HG03354 (cell line): ENCODE data around the gene SART1.
"Not testable (repeated sequence)": the region's sequence is repeated elsewhere in the genome, so short reads cannot be mapped to it uniquely, and the experiment has no call there.

Experiments used
- ATAC-seq: cut with Tn5 transposase; IDR thresholded peaks from one replicate; pipeline ENCODE4 v1.9.1; 2021; ENCODE audit warnings: mild to moderate bottlenecking; ENCODE audit not compliant: unreplicated experiment, poor library complexity, severe bottlenecking

SART1 gene

GRCh38 chr11:65928667-65929066 is 32.9 kb upstream of the SART1 start:
- ATAC-seq, result no peak

GRCh38 chr11:65931773-65932557 is 29.6 kb upstream of the SART1 start:
- ATAC-seq, result no peak

- ATAC-seq, result no peak
These were observed 29.0 kb upstream of the SART1 start for GRCh38 chr11:65932558-65932919.

GRCh38 chr11:65934014-65934413 is 27.5 kb upstream of the SART1 start:
- no peak for ATAC-seq

- ATAC-seq, result no peak
These were observed 23.8 kb upstream of the SART1 start for GRCh38 chr11:65937766-65938165.

- no peak for ATAC-seq
These were observed 19.7 kb upstream of the SART1 start for GRCh38 chr11:65941720-65942310.

- ATAC-seq, result no peak
These were observed 19.0 kb upstream of the SART1 start for GRCh38 chr11:65942531-65942930.

GRCh38 chr11:65944191-65944590 is 17.3 kb upstream of the SART1 start:
- ATAC-seq, result no peak

- no peak for ATAC-seq
These were observed 16.8 kb upstream of the SART1 start for GRCh38 chr11:65944767-65945166.

GRCh38 chr11:65945430-65945911 is 16.1 kb upstream of the SART1 start, which contains the start of gene TSGA10IP:
TSS of gene TSGA10IP (plus strand) at chr11:65945480. CDS start at chr11:65945676, 196 bp downstream.
- ATAC-seq, result no peak

- ATAC-seq, result no peak
These were observed 15.5 kb upstream of the SART1 start for GRCh38 chr11:65945941-65946558.

GRCh38 chr11:65946655-65947054 is 14.9 kb upstream of the SART1 start:
- no peak for ATAC-seq

GRCh38 chr11:65947133-65947532 is 14.4 kb upstream of the SART1 start:
- ATAC-seq, result no peak

GRCh38 chr11:65947603-65948125 is 13.9 kb upstream of the SART1 start:
- no peak for ATAC-seq

GRCh38 chr11:65950711-65951110 is 10.8 kb upstream of the SART1 start:
- ATAC-seq, result not testable (repeated sequence)

- not testable (repeated sequence) for ATAC-seq
These were observed 9.9 kb upstream of the SART1 start for GRCh38 chr11:65951641-65952040.

GRCh38 chr11:65952052-65952521 is 9.4 kb upstream of the SART1 start:
- ATAC-seq, result no peak

GRCh38 chr11:65953471-65953870 is 8.1 kb upstream of the SART1 start:
- ATAC-seq, result no peak

GRCh38 chr11:65954771-65955170 is 6.8 kb upstream of the SART1 start:
- no peak for ATAC-seq

- no peak for ATAC-seq
These were observed 3.2 kb upstream of the SART1 start for GRCh38 chr11:65958291-65958690.
